ENCODE results near the gene ALDH2. TPM values are rescaled to one million over a fixed set of nuclear protein-coding genes. Genes with fewer than 3 reads are reported as not detected.
A peak's percentile ranks its signal among the peaks of the same experiment; 100 is the strongest.

Gene ALDH2
- total and polyA plus RNA-seq, 9 of the 15 experiments (the other 6 are each of a cell fraction or from before 2014, with no cell fraction given): 1.9 to 22.5 (median 12.2) TPM

- TF ChIP-seq REST (IDR thresholded peaks at IDR 0.05; ENCODE audit: borderline replicate concordance): no peak
- peak; percentile 84; the same call in 1 of the 2 replicates for TF ChIP-seq REST (CRISPR knock-in tag; IDR thresholded peaks at IDR 0.05; ENCODE audit: low read depth)
- TF ChIP-seq MXI1 (IDR thresholded peaks at IDR 0.05; ENCODE audit: low read depth, low read length): peak; percentile 66
- no peak; the same call in 1 of the 2 replicates for TF ChIP-seq HEY1 (CRISPR knock-in tag; IDR thresholded peaks at IDR 0.05; ENCODE audit: borderline replicate concordance)
- TF ChIP-seq NFIX (CRISPR knock-in tag; IDR thresholded peaks at IDR 0.05; ENCODE audit: low read depth): peak; percentile 39; the same call in 1 of the 2 replicates
- peak; percentile 96; the same call in 1 of the 2 replicates for TF ChIP-seq KAT7 (CRISPR knock-in tag; IDR thresholded peaks at IDR 0.05; ENCODE audit: borderline replicate concordance)
- TF ChIP-seq MTF1 (CRISPR knock-in tag; IDR thresholded peaks at IDR 0.05; ENCODE audit: borderline replicate concordance): no peak
- TF ChIP-seq ZNF778 (CRISPR knock-in tag; IDR thresholded peaks at IDR 0.05): no peak
- TF ChIP-seq NFE2 (IDR thresholded peaks at IDR 0.05; ENCODE audit: low read depth): peak; percentile 96
- no peak for TF ChIP-seq NR3C1 (CRISPR knock-in tag; IDR thresholded peaks at IDR 0.05)
- TF ChIP-seq EZH2 (IDR thresholded peaks at IDR 0.05; ENCODE audit: borderline replicate concordance, low read depth, low read length): no peak
- no peak for TF ChIP-seq SIRT6 (IDR thresholded peaks at IDR 0.05; ENCODE audit: low read depth, low read length)
- no peak for TF ChIP-seq PTBP1 (IDR thresholded peaks at IDR 0.05; ENCODE audit: low read depth, low read length)
- TF ChIP-seq GABPB1 (CRISPR knock-in tag; IDR thresholded peaks at IDR 0.05): peak; percentile 86
- peak; percentile 20; the same call in 1 of the 2 replicates for TF ChIP-seq STAT5A (IDR thresholded peaks at IDR 0.05; ENCODE audit: borderline replicate concordance, low read length)
- no peak for TF ChIP-seq ZNF830 (CRISPR knock-in tag; IDR thresholded peaks at IDR 0.05)
- TF ChIP-seq CREB5 (CRISPR knock-in tag; IDR thresholded peaks at IDR 0.05): no peak
- no peak for TF ChIP-seq KLF13 (tag; IDR thresholded peaks at IDR 0.05; ENCODE audit: borderline replicate concordance, low read depth)
Observed at GRCh38 chr12:111841750-111842555, 75.2 kb downstream of the ALDH2 start, which contains the start of gene MAPKAPK5 (continued).

Data from K562 (cell line).